Trophoblast cell (in vitro differentiated cells and primary cell): Measurements from ENCODE around the gene CLK4.

ENCODE experiments used
- DNase-seq, 2 donors: peaks; one replicate each; pipeline ENCODE4 v3.0.0-alpha.2; 2016
- H2AFZ ChIP-seq: 2 replicates; pipeline ENCODE4 v1.6.1; 2013; ENCODE audit warnings: low read length, moderate library complexity, mild to moderate bottlenecking; ENCODE audit not compliant: insufficient read depth, poor library complexity
- H2AK5ac ChIP-seq: 2 replicates; pipeline ENCODE4 v1.6.1; 2013; ENCODE audit warnings: mild to moderate bottlenecking, low read length
- H2BK120ac ChIP-seq: 2 replicates; pipeline ENCODE4 v1.6.1; 2013; ENCODE audit warnings: low read length, mild to moderate bottlenecking, moderate library complexity; ENCODE audit not compliant: insufficient read depth, poor library complexity
- H2BK12ac ChIP-seq: 2 replicates; pipeline ENCODE4 v1.6.1; 2013; ENCODE audit warnings: mild to moderate bottlenecking, low read length, moderate library complexity
- H2BK5ac ChIP-seq: 2 replicates; pipeline ENCODE4 v1.6.1; 2013; ENCODE audit warnings: low read length, low read depth, moderate library complexity, mild to moderate bottlenecking; ENCODE audit not compliant: poor library complexity
- H3K14ac ChIP-seq: 2 replicates; pipeline ENCODE4 v1.6.1; 2013; ENCODE audit warnings: mild to moderate bottlenecking, low read length
- H3K18ac ChIP-seq: 2 replicates; pipeline ENCODE4 v1.6.1; 2013; ENCODE audit warnings: mild to moderate bottlenecking, low read length
- H3K23ac ChIP-seq: 2 replicates; pipeline ENCODE4 v1.6.1; 2013; ENCODE audit warnings: low read length
- H3K27ac ChIP-seq: 2 replicates; pipeline ENCODE4 v1.5.1; 2013; ENCODE audit warnings: low read depth, mild to moderate bottlenecking, inconsistent platforms, low read length, moderate library complexity
- H3K27me3 ChIP-seq: 2 replicates; pipeline ENCODE4 v1.6.1; 2013; ENCODE audit warnings: inconsistent platforms, mild to moderate bottlenecking, low read length, moderate library complexity; ENCODE audit not compliant: insufficient read depth
- H3K36me3 ChIP-seq, 2 experiments: 1 replicate in 1 of 2; 2 replicates in 1 of 2; pipeline ENCODE4 v1.6.1; 2013; ENCODE audit warnings: low read length in 2 of 2, mild to moderate bottlenecking in 2 of 2, moderate library complexity in 1 of 2; ENCODE audit not compliant: insufficient read depth in 2 of 2, control insufficient read depth in 1 of 2
- H3K4ac ChIP-seq: 2 replicates; pipeline ENCODE4 v1.6.1; 2013; ENCODE audit warnings: low read depth, mild to moderate bottlenecking, low read length, moderate library complexity
- H3K4me1 ChIP-seq, 2 experiments: 1 replicate in 1 of 2; 2 replicates in 1 of 2; pipeline ENCODE4 v1.6.1; 2013; ENCODE audit warnings: low read length in 2 of 2, mild to moderate bottlenecking in 2 of 2, moderate library complexity in 1 of 2; ENCODE audit not compliant: insufficient read depth in 2 of 2, control insufficient read depth in 1 of 2
- H3K4me2 ChIP-seq: 2 replicates; pipeline ENCODE4 v1.6.1; 2013; ENCODE audit warnings: inconsistent platforms, mild to moderate bottlenecking, low read length, moderate library complexity
- H3K4me3 ChIP-seq: 2 replicates; pipeline ENCODE4 v1.5.1; 2013; ENCODE audit warnings: mild to moderate bottlenecking, low read depth, low read length, inconsistent platforms
- H3K79me1 ChIP-seq: one replicate; pipeline ENCODE4 v1.6.1; 2013; ENCODE audit warnings: low read length
- H3K79me2 ChIP-seq: 2 replicates; pipeline ENCODE4 v1.6.1; 2013; ENCODE audit warnings: low read length, mild to moderate bottlenecking; ENCODE audit not compliant: control insufficient read depth, insufficient read depth, poor library complexity
- H3K9ac ChIP-seq: 2 replicates; pipeline ENCODE4 v1.6.1; 2013; ENCODE audit warnings: mild to moderate bottlenecking, low read length
- H3K9me3 ChIP-seq: 2 replicates; pipeline ENCODE4 v1.6.1; 2013; ENCODE audit warnings: low read depth, mild to moderate bottlenecking, control low read depth, inconsistent platforms, low read length; ENCODE audit not compliant: insufficient read depth
- H4K12ac ChIP-seq: 2 replicates; pipeline ENCODE4 v1.6.1; 2013; ENCODE audit warnings: low read depth, mild to moderate bottlenecking, low read length, moderate library complexity
- H4K8ac ChIP-seq: 2 replicates; pipeline ENCODE4 v1.6.1; 2013; ENCODE audit warnings: low read depth, mild to moderate bottlenecking, low read length, moderate library complexity
- H4K91ac ChIP-seq: one replicate; pipeline ENCODE4 v1.6.1; 2013; ENCODE audit warnings: low read depth, mild to moderate bottlenecking, low read length, moderate library complexity
- WGBS: extraction: QIAGEN DNeasy Blood & Tissue Kit; methylation state at CpG from one replicate; pipeline ENCODE4 v1.1.7; 2013; ENCODE audit warnings: missing lambda C conversion rate; ENCODE audit not compliant: insufficient read length, insufficient coverage; ENCODE audit errors: extremely low coverage; 5-methylcytosine and 5-hydroxymethylcytosine counted together

Gene CLK4

DNA sequence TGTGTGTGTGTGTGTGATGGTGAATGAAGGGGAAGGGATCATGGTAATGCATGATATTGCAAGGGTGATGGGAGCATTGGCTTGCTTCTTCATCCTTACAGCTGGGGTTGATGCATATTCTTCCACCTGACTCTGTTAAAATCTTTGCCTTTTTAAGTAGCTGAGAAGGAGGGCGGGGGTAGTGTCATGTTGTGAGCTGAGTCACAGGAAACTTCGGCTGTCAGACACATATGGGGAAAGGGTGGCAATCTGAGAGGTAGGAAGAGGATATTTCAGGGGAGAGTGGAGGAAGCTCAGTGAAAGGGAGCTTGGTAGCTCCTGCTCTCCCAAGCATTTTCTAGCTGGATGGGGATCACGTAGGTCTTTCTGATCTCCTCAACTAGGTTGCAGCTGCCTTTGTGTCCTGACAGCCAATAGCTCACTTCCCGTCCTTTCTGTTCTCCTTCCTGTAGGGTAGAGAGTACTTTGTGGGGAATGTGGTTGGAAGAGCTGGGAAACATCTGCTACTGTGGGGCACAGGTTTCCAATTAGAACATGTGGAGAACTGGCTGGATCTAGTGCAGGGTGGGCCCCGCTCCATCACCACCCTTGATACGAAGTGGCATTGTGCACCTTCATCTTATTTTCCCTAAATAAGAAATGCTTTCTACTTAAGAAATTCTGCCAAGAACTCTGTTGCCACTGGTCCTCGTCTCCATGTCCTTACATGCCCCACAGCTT, 18.1 kb upstream of the CLK4 start:
- no peak overlapping the region for H4K8ac ChIP-seq
- H2BK5ac ChIP-seq = no peak overlapping the region
- H3K9me3 ChIP-seq = peaks cover 2% of the 10 kb centered on the region
- H3K4ac ChIP-seq = no peak overlapping the region
- no peak overlapping the region for H3K9ac ChIP-seq
- H3K4me3 ChIP-seq = no peak overlapping the region
- H2BK12ac ChIP-seq = no peak overlapping the region
- no peak overlapping the region for H3K27ac ChIP-seq
- H3K18ac ChIP-seq = no peak overlapping the region
- H3K4me1 ChIP-seq = peaks cover 0 to 2% of the 10 kb centered on the region in 2 experiments
- H3K79me1 ChIP-seq = no peaks in the 10 kb centered on the region
- H3K4me2 ChIP-seq = no peak overlapping the region
- H4K12ac ChIP-seq = no peak overlapping the region
- no peaks in the 10 kb centered on the region for H3K36me3 ChIP-seq
- H2AK5ac ChIP-seq = no peak overlapping the region
- H3K14ac ChIP-seq = no peak overlapping the region
- no peak overlapping the region for H2BK120ac ChIP-seq
- no peaks in the 10 kb centered on the region for H3K27me3 ChIP-seq
- no peak overlapping the region for H4K91ac ChIP-seq
- WGBS = no CpG with 5 or more reads among the region's 7 CpGs
- no peak overlapping the region for H3K23ac ChIP-seq
- H2AFZ ChIP-seq = no peak overlapping the region
- DNase-seq = no peak
- no peaks in the 10 kb centered on the region for H3K79me2 ChIP-seq

DNA sequence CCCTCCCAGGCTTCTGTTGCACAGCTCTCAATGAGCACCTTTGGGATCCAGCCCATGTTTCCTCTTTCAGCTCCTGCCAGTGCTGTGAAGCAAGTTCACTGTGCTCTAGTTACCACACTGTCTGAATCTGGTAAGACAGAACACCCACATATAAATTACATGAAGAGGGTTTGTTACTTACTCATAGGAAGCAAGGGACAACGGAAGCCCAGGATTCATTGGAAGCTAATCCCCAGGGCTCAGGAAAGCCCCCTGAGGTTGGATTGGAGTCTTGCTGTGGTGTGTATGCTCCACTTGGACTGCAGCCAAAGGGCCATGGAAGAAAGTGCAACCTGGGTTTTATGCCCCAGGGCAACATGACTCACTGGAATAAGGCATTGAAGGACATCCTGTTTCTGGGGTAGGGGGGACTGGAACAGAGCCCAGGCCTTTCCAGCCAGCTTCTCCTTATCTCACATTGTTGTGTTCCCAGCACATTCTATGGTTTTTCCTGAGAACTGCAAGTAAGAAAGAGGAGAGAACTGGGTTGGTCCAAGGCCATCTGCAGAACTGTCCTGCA, 15.6 kb upstream of the CLK4 start:
- no peak overlapping the region for H2AK5ac ChIP-seq
- H3K79me1 ChIP-seq = no peaks in the 10 kb centered on the region
- no peaks in the 10 kb centered on the region for H3K27me3 ChIP-seq
- no peak overlapping the region for H4K12ac ChIP-seq
- no peak overlapping the region for H3K4me3 ChIP-seq
- no peak overlapping the region for H3K4me2 ChIP-seq
- peak; percentile 79 to 94 for DNase-seq
- H3K36me3 ChIP-seq = no peaks in the 10 kb centered on the region
- no peak overlapping the region for H3K4ac ChIP-seq
- H3K23ac ChIP-seq = no peak overlapping the region
- no peak overlapping the region for H4K91ac ChIP-seq
- H3K27ac ChIP-seq = no peak overlapping the region
- no peak overlapping the region for H3K14ac ChIP-seq
- WGBS = no CpG with 5 or more reads among the region's 1 CpG
- H2BK12ac ChIP-seq = no peak overlapping the region
- H3K9me3 ChIP-seq = peaks cover 2% of the 10 kb centered on the region
- no peak overlapping the region for H4K8ac ChIP-seq
- no peak overlapping the region for H3K9ac ChIP-seq
- H3K79me2 ChIP-seq = no peaks in the 10 kb centered on the region
- H3K4me1 ChIP-seq = peaks cover 0 to 2% of the 10 kb centered on the region in 2 experiments
- no peak overlapping the region for H2BK5ac ChIP-seq
- no peak overlapping the region for H3K18ac ChIP-seq
- H2BK120ac ChIP-seq = no peak overlapping the region
- no peak overlapping the region for H2AFZ ChIP-seq

DNA sequence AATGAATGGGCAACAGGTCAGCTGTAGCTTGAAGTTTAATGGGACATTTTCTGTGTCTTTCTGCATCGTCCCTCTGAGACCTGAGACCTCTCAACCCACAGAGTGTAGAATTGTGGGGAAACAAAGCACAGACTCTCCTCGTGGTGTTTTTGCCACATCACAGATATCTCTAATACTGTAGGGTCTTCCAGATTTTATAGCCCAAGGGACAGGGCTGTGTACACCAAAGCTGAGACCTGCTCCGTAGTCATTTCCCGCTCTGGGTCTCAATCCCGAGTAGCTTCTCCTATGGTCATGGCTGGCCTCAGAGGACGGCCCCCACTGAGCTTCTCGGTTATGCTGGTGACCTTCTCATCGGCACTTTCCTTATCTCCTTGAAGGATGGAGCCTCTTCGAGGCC, 14.9 kb upstream of the CLK4 start:
- Histone ChIP-seq H3K14ac (no peak overlapping the region), H4K91ac (no peak overlapping the region), H3K4me3 (no peak overlapping the region), H3K79me2 (no peaks in the 10 kb centered on the region), H2AFZ (no peak overlapping the region), H3K79me1 (no peaks in the 10 kb centered on the region), H4K12ac (no peak overlapping the region), H3K4me2 (no peak overlapping the region), H2BK120ac (no peak overlapping the region), H3K27me3 (no peaks in the 10 kb centered on the region), H3K27ac (no peak overlapping the region), H4K8ac (no peak overlapping the region), H2AK5ac (no peak overlapping the region), H2BK12ac (no peak overlapping the region), H2BK5ac (no peak overlapping the region), H3K9me3 (peaks cover 2% of the 10 kb centered on the region), H3K36me3 (no peaks in the 10 kb centered on the region), H3K9ac (no peak overlapping the region), H3K4ac (no peak overlapping the region), H3K18ac (no peak overlapping the region), H3K23ac (no peak overlapping the region), H3K4me1 (peaks cover 0 to 2% of the 10 kb centered on the region in 2 experiments)
- no CpG with 5 or more reads among the region's 9 CpGs for WGBS
- DNase-seq = no peak

DNA sequence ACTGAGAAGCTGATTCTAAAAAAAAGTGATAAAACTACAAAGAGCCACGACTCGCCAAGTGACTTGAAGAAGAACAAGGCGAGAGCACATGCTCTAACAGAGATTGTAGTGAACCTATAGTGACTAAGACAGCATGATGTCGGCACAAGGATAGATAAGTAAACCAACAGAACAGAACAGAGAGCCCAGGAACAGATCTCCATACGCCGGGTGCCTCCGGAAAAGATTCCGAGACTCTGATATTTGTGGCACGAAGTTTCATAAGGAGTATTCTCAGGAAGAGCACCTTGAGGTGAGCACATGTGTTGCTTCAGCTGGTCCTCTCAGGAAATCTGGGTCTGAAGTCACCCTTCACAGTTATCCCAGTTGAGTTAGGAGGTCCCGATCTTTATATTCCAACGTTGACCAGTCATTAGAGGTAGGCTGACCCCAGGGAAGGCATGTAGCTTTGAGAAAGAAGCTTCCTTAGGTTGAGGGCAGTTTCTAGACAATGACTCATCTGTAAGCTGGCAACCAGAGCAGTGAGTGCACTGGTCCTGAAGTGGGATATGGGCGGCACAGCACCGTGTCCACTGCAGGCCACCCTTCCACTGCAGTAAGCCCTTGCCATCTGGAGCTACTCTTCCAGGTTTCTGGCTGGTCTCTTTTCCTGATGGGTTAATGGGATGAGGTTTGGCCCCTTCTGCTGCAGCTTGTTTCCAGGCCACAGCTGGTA, 13.6 kb upstream of the CLK4 start:
- no peak overlapping the region for H3K27ac ChIP-seq
- H4K8ac ChIP-seq = no peak overlapping the region
- no peak overlapping the region for H3K4me2 ChIP-seq
- no peak overlapping the region for H3K18ac ChIP-seq
- H4K91ac ChIP-seq = no peak overlapping the region
- H3K4me3 ChIP-seq = no peak overlapping the region
- no peak overlapping the region for H3K4ac ChIP-seq
- peaks cover 2% of the 10 kb centered on the region for H3K9me3 ChIP-seq
- WGBS = no CpG with 5 or more reads among the region's 13 CpGs
- H3K23ac ChIP-seq = no peak overlapping the region
- no peaks in the 10 kb centered on the region for H3K79me1 ChIP-seq
- H3K27me3 ChIP-seq = no peaks in the 10 kb centered on the region
- no peak overlapping the region for H2BK12ac ChIP-seq
- H2AK5ac ChIP-seq = no peak overlapping the region
- no peak overlapping the region for H2BK5ac ChIP-seq
- DNase-seq = peak; percentile 76 to 82
- H2AFZ ChIP-seq = no peak overlapping the region
- no peaks in the 10 kb centered on the region for H3K36me3 ChIP-seq
- H2BK120ac ChIP-seq = no peak overlapping the region
- H3K14ac ChIP-seq = no peak overlapping the region
- H3K4me1 ChIP-seq = peaks cover 0 to 2% of the 10 kb centered on the region in 2 experiments
- no peaks in the 10 kb centered on the region for H3K79me2 ChIP-seq
- H3K9ac ChIP-seq = no peak overlapping the region
- H4K12ac ChIP-seq = no peak overlapping the region
